A549 (cell line): ENCODE results near the gene POLD1. TPM values are rescaled to one million over a fixed set of nuclear protein-coding genes. Genes with fewer than 3 reads are reported as not detected.

Source experiments
- ATAC-seq, 2 experiments: fragments of 200-7000 bp in 1 of 2; fragments of >200 bp in 1 of 2; cut with Nextera tagmentation in 1 of 2; cut with Tn5 transposase in 1 of 2; 3 replicates each; pipeline versions ENCODE4 v1.8.0 to v1.9.1; 2018 to 2020; ENCODE audit warnings: mild to moderate bottlenecking in 1 of 2, moderate library complexity in 1 of 2
- CTCF ChIA-PET: fragments of 300-600 bp; sonication (Branson Sonifier 250); formaldehyde crosslinking; extraction: SDS; loops from one replicate; lab custom pipeline; 2021; ENCODE audit warnings: antibody characterized with exemption, inconsistent platforms; lab: Yijun Ruan, JAX
- POLR2A ChIA-PET: fragments of 350-600 bp; formaldehyde crosslinking; extraction: SDS; loops from one replicate; lab custom pipeline; 2021; ENCODE audit warnings: antibody characterized with exemption, inconsistent platforms; lab: Yijun Ruan, JAX
- DNase-seq, 2 experiments: peaks; one replicate each; pipeline versions ENCODE4 v3.0.0 to v3.0.0-alpha.2; 2011 to 2016; ENCODE audit warnings: low read depth in 1 of 2, low spot score in 1 of 2
- FAIRE-seq: peaks from 2 replicates; lab custom pipeline; 2011; peaks lifted over from hg19 to GRCh38; lab: Jason Lieb, UNC
- H3K27ac ChIP-seq, 2 experiments: fragments of >200 bp; sonication (Bioruptor Twin); formaldehyde crosslinking; 3 replicates each; pipeline ENCODE4 v1.5.1; 2016 to 2017
- H3K4me1 ChIP-seq: fragments of >200 bp; sonication (Bioruptor Twin); formaldehyde crosslinking; 3 replicates; pipeline ENCODE4 v1.6.1; 2016
- H3K4me2 ChIP-seq: fragments of >200 bp; sonication (Bioruptor Twin); formaldehyde crosslinking; 3 replicates; pipeline ENCODE4 v1.6.1; 2016
- H3K4me3 ChIP-seq: fragments of >200 bp; sonication (Bioruptor Twin); formaldehyde crosslinking; 3 replicates; pipeline ENCODE4 v1.5.1; 2016
- H3K9me3 ChIP-seq: fragments of >200 bp; sonication (Bioruptor Twin); formaldehyde crosslinking; 3 replicates; pipeline ENCODE4 v1.6.1; 2016
- BCL3 ChIP-seq: fragments of >200 bp; sonication (Bioruptor Twin); formaldehyde crosslinking; IDR thresholded peaks from 3 replicates; pipeline ENCODE4 v1.6.1; 2016
- BHLHE40 ChIP-seq: IDR thresholded peaks from 2 replicates; pipeline ENCODE4 v1.6.1; 2012; ENCODE audit warnings: low read depth, low read length, inconsistent platforms
- CBX2 ChIP-seq: fragments of 200-600 bp; sonication (generic); IDR thresholded peaks from 2 replicates; pipeline ENCODE4 v1.6.1; 2016; ENCODE audit warnings: low read depth, mild to moderate bottlenecking, borderline replicate concordance
- CEBPB ChIP-seq, 2 experiments: fragments of >200 bp in 1 of 2; sonication (Bioruptor Twin) in 1 of 2; formaldehyde crosslinking in 1 of 2; IDR thresholded peaks; 2 replicates each; pipeline ENCODE4 v1.6.1; 2012 to 2016
- CTCF ChIP-seq: fragments of >200 bp; sonication (Bioruptor Twin); formaldehyde crosslinking; IDR thresholded peaks from 3 replicates; pipeline ENCODE4 v1.5.1; 2016
- EHMT2 ChIP-seq: fragments of 200-600 bp; sonication (generic); IDR thresholded peaks from 2 replicates; pipeline ENCODE4 v1.6.1; 2016; ENCODE audit warnings: antibody characterized with exemption, low read depth, mild to moderate bottlenecking, moderate library complexity
- EP300 ChIP-seq, 2 experiments: fragments of >200 bp; sonication (Bioruptor Twin); formaldehyde crosslinking; IDR thresholded peaks; 2 replicates in 1 of 2; 3 replicates in 1 of 2; pipeline ENCODE4 v1.6.1; 2016 to 2017
- FOSB ChIP-seq: fragments of 250-450 bp; sonication (Bioruptor Pico); IDR thresholded peaks from 2 replicates; pipeline ENCODE4 v1.5.0; 2020; ENCODE audit warnings: mild to moderate bottlenecking, moderate library complexity
- FOXS1 ChIP-seq: fragments of 250-450 bp; sonication (Bioruptor Pico); IDR thresholded peaks from 2 replicates; pipeline ENCODE4 v1.5.0; 2020; ENCODE audit warnings: mild to moderate bottlenecking, moderate library complexity
- GATA3 ChIP-seq: IDR thresholded peaks from 2 replicates; pipeline ENCODE4 v1.6.1; 2012; ENCODE audit warnings: borderline replicate concordance
- HES2 ChIP-seq: fragments of >200 bp; sonication (Bioruptor Twin); formaldehyde crosslinking; IDR thresholded peaks from 2 replicates; pipeline ENCODE4 v1.6.1; 2016
- HEYL ChIP-seq: fragments of 250-450 bp; sonication (Bioruptor Pico); IDR thresholded peaks from 2 replicates; pipeline ENCODE4 v1.8.0; 2021; ENCODE audit warnings: mild to moderate bottlenecking, moderate library complexity
- JUN ChIP-seq, 2 experiments: fragments of >200 bp; sonication (Bioruptor Twin); formaldehyde crosslinking; IDR thresholded peaks; 2 replicates in 1 of 2; 3 replicates in 1 of 2; pipeline ENCODE4 v1.6.1; 2016 to 2017
- JUNB ChIP-seq: fragments of >200 bp; sonication (Bioruptor Twin); formaldehyde crosslinking; IDR thresholded peaks from 2 replicates; pipeline ENCODE4 v1.6.1; 2016
- KDM1A ChIP-seq: fragments of 200-600 bp; sonication (generic); IDR thresholded peaks from 2 replicates; pipeline ENCODE4 v1.6.1; 2016; ENCODE audit warnings: low read depth, mild to moderate bottlenecking
- MAX ChIP-seq: IDR thresholded peaks from 2 replicates; pipeline ENCODE4 v1.6.1; 2012
- MAZ ChIP-seq: fragments of 150-350 bp; IDR thresholded peaks from 2 replicates; pipeline ENCODE4 v1.6.1; 2014; ENCODE audit warnings: antibody characterized with exemption, low read depth, low read length, borderline replicate concordance
- MYC ChIP-seq: IDR thresholded peaks from 2 replicates; pipeline ENCODE4 v1.6.1; 2012; ENCODE audit warnings: mild to moderate bottlenecking, inconsistent platforms, low read length, improper control_type of control experiment, borderline replicate concordance
- NFE2L2 ChIP-seq: fragments of 150-350 bp; conservative IDR thresholded peaks from 2 replicates; pipeline ENCODE4 v1.6.1; 2014; ENCODE audit warnings: low read length
- NPAS2 ChIP-seq: fragments of 250-450 bp; sonication (Bioruptor Pico); IDR thresholded peaks from 2 replicates; pipeline ENCODE4 v1.8.0; 2022; ENCODE audit warnings: mild to moderate bottlenecking, moderate library complexity, borderline replicate concordance
- PBX3 ChIP-seq: IDR thresholded peaks from 2 replicates; pipeline ENCODE4 v1.6.1; 2012
- PHF8 ChIP-seq: fragments of 200-600 bp; sonication (generic); IDR thresholded peaks from 2 replicates; pipeline ENCODE4 v1.6.1; 2016; ENCODE audit warnings: low read depth, mild to moderate bottlenecking, antibody characterized with exemption, moderate library complexity, borderline replicate concordance
- RARB ChIP-seq: fragments of 250-450 bp; sonication (Bioruptor Pico); IDR thresholded peaks from 2 replicates; pipeline ENCODE4 v1.8.0; 2021; ENCODE audit warnings: mild to moderate bottlenecking, moderate library complexity
- RFX5 ChIP-seq: fragments of 450-650 bp; IDR thresholded peaks from 2 replicates; pipeline ENCODE4 v1.7.1; 2014; ENCODE audit warnings: antibody characterized with exemption, mild to moderate bottlenecking, moderate library complexity
- SMC3 ChIP-seq: fragments of >200 bp; sonication (Bioruptor Twin); formaldehyde crosslinking; IDR thresholded peaks from 3 replicates; pipeline ENCODE4 v1.6.1; 2018; ENCODE audit warnings: inconsistent platforms
- TFCP2L1 ChIP-seq: fragments of 250-450 bp; sonication (Bioruptor Pico); IDR thresholded peaks from 2 replicates; pipeline ENCODE4 v1.5.0; 2021; ENCODE audit warnings: mild to moderate bottlenecking
- TP53 ChIP-seq: fragments of 250-450 bp; sonication (Bioruptor Pico); IDR thresholded peaks from 2 replicates; pipeline ENCODE4 v1.5.0; 2021; ENCODE audit warnings: mild to moderate bottlenecking, moderate library complexity
- USF2 ChIP-seq: fragments of 450-650 bp; IDR thresholded peaks from 2 replicates; pipeline ENCODE4 v1.6.1; 2014; ENCODE audit warnings: antibody characterized with exemption
- ZC3H11A ChIP-seq: fragments of 450-650 bp; IDR thresholded peaks from 2 replicates; pipeline ENCODE4 v1.6.1; 2014; ENCODE audit warnings: antibody characterized with exemption, mild to moderate bottlenecking
- ZFP36 ChIP-seq: fragments of 450-650 bp; IDR thresholded peaks from 2 replicates; pipeline ENCODE4 v1.6.1; 2014; ENCODE audit warnings: borderline replicate concordance; ENCODE audit not compliant: partially characterized antibody
- WGBS: methylation state at CpG from one replicate; pipeline ENCODE4 v1.1.6; 2017; ENCODE audit errors: missing lambda C conversion rate; 5-methylcytosine and 5-hydroxymethylcytosine counted together
- polyA plus RNA-seq, 4 experiments: library from polyadenylated mRNA; depleted of rRNA in 3 of 4; stranded (reverse); fragments of >200 nt; fragmentation: RNase III in 1 of 4; extraction: RNeasy Plus Mini Kit Qiagen cat#74134 plus additional on column Dnase treatment in 1 of 4; gene quantifications; 2 replicates in 3 of 4; 3 replicates in 1 of 4; pipeline ENCODE4 v1.2.3, GENCODE V29; 2011 to 2017

POLD1 gene
- polyA plus RNA-seq, 2 of the 4 experiments (the other 2 are of a cell fraction) = 26.1 to 88.8 TPM

GRCh38 chr19:50444059-50444458, 59.9 kb downstream of the POLD1 start:
- H3K4me1 ChIP-seq = no peaks in the 10 kb centered on the region
- no peaks in the 10 kb centered on the region for H3K9me3 ChIP-seq
- H3K4me3 ChIP-seq = no peak overlapping the region
- TF ChIP-seq MAZ = no peak
- TF ChIP-seq JUN (IDR thresholded peaks at IDR 0.05) = no peak
- no peak for TF ChIP-seq CTCF
- TF ChIP-seq TP53 (CRISPR knock-in tag) = no peak
- no peak for TF ChIP-seq MAX
- TF ChIP-seq EP300 (IDR thresholded peaks at IDR 0.05) = no peak
- TF ChIP-seq CEBPB (IDR thresholded peaks at IDR 0.05) = no peak
- no peak for TF ChIP-seq USF2
- no peak for TF ChIP-seq EHMT2
- no peak for TF ChIP-seq PBX3
- no peak for TF ChIP-seq CBX2
- no peak for TF ChIP-seq MYC
- TF ChIP-seq GATA3 = no peak
- no peak for TF ChIP-seq JUNB
- no peak for TF ChIP-seq HEYL (CRISPR knock-in tag)
- no peak for TF ChIP-seq HES2
- TF ChIP-seq RARB (CRISPR knock-in tag) = no peak
- no peak overlapping the region for H3K4me2 ChIP-seq
- FAIRE-seq = no peak
- ChIA-PET POLR2A (no interaction called here), CTCF (interaction anchor here (0.8 to 3.9 kb wide), 4 partner anchors 8 to 29 kb away, joined by 5 to 24 read pairs (median 10); no protein-coding TSS in a partner anchor)
- WGBS = 0% methylated on average over 1 of the region's 1 CpG
- H3K27ac ChIP-seq = no peak overlapping the region
- ATAC-seq = no peak
- no peak for DNase-seq

- no peak for TF ChIP-seq CEBPB (IDR thresholded peaks at IDR 0.05)
- TF ChIP-seq TP53 (CRISPR knock-in tag) = no peak
- TF ChIP-seq NPAS2 (CRISPR knock-in tag) = no peak
- no peak for TF ChIP-seq SMC3
- no peak for TF ChIP-seq ZC3H11A
- no peak for TF ChIP-seq TFCP2L1
- TF ChIP-seq PHF8 = no peak
- TF ChIP-seq BHLHE40 = no peak
- no peak for TF ChIP-seq ZFP36
- no peak for TF ChIP-seq KDM1A
- TF ChIP-seq BCL3 = no peak
- no peak for TF ChIP-seq RFX5
- TF ChIP-seq NFE2L2 = no peak
- no peak for TF ChIP-seq HEYL (CRISPR knock-in tag)
- TF ChIP-seq FOSB (CRISPR knock-in tag) = no peak
- no peak for TF ChIP-seq FOXS1 (CRISPR knock-in tag)
- no peak overlapping the region for H3K4me3 ChIP-seq
- FAIRE-seq (no peak), ATAC-seq (no peak), DNase-seq (no peak)
- H3K27ac ChIP-seq = no peak overlapping the region
- no peaks in the 10 kb centered on the region for H3K4me1 ChIP-seq
- CTCF ChIA-PET = interaction anchor here (1.0 to 3.0 kb wide), 3 partner anchors 14 to 90 kb away, joined by 3 to 16 read pairs (median 3); no protein-coding TSS in a partner anchor
- H3K9me3 ChIP-seq = no peaks in the 10 kb centered on the region
- POLR2A ChIA-PET = no interaction called here
- 55% methylated on average over 5 of the region's 5 CpGs for WGBS
- no peak overlapping the region for H3K4me2 ChIP-seq
These were observed 62.9 kb downstream of the POLD1 start for GRCh38 chr19:50447053-50447452.
